GM23248 (cell line): ENCODE results near the gene MAGOHB.

Experiments used
- EZH2 ChIP-seq: fragments of 200-600 bp; sonication (generic); IDR thresholded peaks from 2 replicates; pipeline ENCODE4 v1.6.1; 2018; ENCODE audit warnings: antibody characterized with exemption, mild to moderate bottlenecking; ENCODE audit not compliant: insufficient read depth, poor library complexity, severe bottlenecking
- EZH2phosphoT487 ChIP-seq: fragments of 200-600 bp; sonication (generic); IDR thresholded peaks from 2 replicates; pipeline ENCODE4 v1.6.1; 2018; ENCODE audit warnings: antibody characterized with exemption, moderate library complexity, mild to moderate bottlenecking, low read depth; ENCODE audit not compliant: insufficient read depth

DNA sequence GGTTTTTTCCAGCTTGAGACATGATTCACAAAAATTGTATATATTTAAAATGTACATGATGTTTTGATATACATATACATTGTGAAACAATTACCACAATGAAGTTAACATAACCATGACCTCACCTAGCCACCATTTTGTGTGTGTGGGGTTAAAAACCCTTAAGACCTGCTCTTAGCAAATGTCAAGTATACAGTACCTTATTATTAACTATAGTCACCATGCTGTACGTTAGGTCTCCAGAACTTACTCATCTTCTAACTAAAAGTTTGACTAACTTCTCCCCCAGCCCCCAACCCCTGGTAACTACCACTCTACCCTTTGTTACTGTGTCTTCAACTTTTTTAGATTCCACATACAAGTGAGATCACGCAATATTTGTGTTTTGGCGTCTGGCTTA is 55.1 kb downstream of the MAGOHB start:
- TF ChIP-seq EZH2 (no peak), EZH2phosphoT487 (no peak)
